Transverse colon (tissue), 4 donors: Measurements from ENCODE around the gene DHRS13. TPM values are rescaled to one million over a fixed set of nuclear protein-coding genes. Genes with fewer than 3 reads are reported as not detected.

Experiments
- DNase-seq: peaks from one replicate; pipeline ENCODE4 v3.0.0-alpha.2; 2019
- H3K27ac ChIP-seq, 4 donors: fragments of 200-600 bp; sonication (generic); 2 replicates each; pipeline ENCODE4 v1.5.1; 2016 to 2018; ENCODE audit warnings: inconsistent platforms in 4 of 4
- H3K27me3 ChIP-seq: fragments of 200-600 bp; sonication (generic); 2 replicates; pipeline ENCODE4 v1.5.1; 2017; ENCODE audit warnings: inconsistent platforms
- H3K36me3 ChIP-seq, 4 donors: fragments of 200-600 bp; sonication (generic); 2 replicates each; pipeline ENCODE4 v1.5.1; 2017 to 2019; ENCODE audit warnings: inconsistent platforms in 4 of 4
- H3K4me1 ChIP-seq, 4 donors: fragments of 200-600 bp; sonication (generic); 2 replicates each; pipeline ENCODE4 v1.5.1; 2017 to 2020; ENCODE audit warnings: inconsistent platforms in 4 of 4
- H3K4me3 ChIP-seq, 4 donors: fragments of 200-600 bp; sonication (generic); 1 replicate in 1 of 4; 2 replicates in 3 of 4; pipeline versions ENCODE4 v1.5.1 to v1.6.1; 2017 to 2019; ENCODE audit warnings: inconsistent platforms in 4 of 4
- H3K9me3 ChIP-seq, 2 donors: fragments of 200-600 bp; sonication (generic); 2 replicates each; pipeline ENCODE4 v1.5.1; 2017 to 2019; ENCODE audit warnings: inconsistent platforms in 2 of 2
- CTCF ChIP-seq, 5 experiments: fragments of 200-600 bp in 3 of 5; fragments of 450-650 bp in 2 of 5; sonication (generic) in 3 of 5; IDR thresholded peaks; 1 replicate in 2 of 5; 2 replicates in 3 of 5; pipeline ENCODE4 v1.5.1; 2016 to 2017; ENCODE audit warnings: antibody characterized with exemption in 5 of 5, inconsistent platforms in 3 of 5, mild to moderate bottlenecking in 2 of 5, moderate library complexity in 1 of 5
- EP300 ChIP-seq: sonication (generic); formaldehyde crosslinking; IDR thresholded peaks from one replicate; pipeline ENCODE4 v1.6.1; 2017; ENCODE audit warnings: antibody characterized with exemption, low read depth
- POLR2A ChIP-seq: fragments of 450-650 bp; IDR thresholded peaks from one replicate; pipeline ENCODE4 v1.6.1; 2016; ENCODE audit warnings: antibody characterized with exemption, mild to moderate bottlenecking, moderate library complexity
- POLR2AphosphoS5 ChIP-seq, 3 donors: sonication (generic); formaldehyde crosslinking; IDR thresholded peaks; one replicate each; pipeline ENCODE4 v1.6.1; 2016; ENCODE audit warnings: antibody characterized with exemption in 3 of 3
- WGBS, 2 donors: methylation state at CpG; one replicate each; pipeline ENCODE4 v1.1.5; 2018; ENCODE audit warnings: low coverage in 1 of 2; 5-methylcytosine and 5-hydroxymethylcytosine counted together
- in situ Hi-C, 4 donors: fragments of 200-750 bp; cut with MboI; loops; one replicate each; pipeline versions ENCODE4 v1.15.0 to v1.15.1; 2017; ENCODE audit warnings: low sequenced_read_pairs in 3 of 4, low pct_ligation_motif_present in 1 of 4, low pct_unique_long_range_greater_than_20kb in 1 of 4
- intact Hi-C: fragments of 100-400 bp; cut with DNase I; formaldehyde crosslinking; loops from one replicate; pipeline ENCODE4 v1.15.1; 2023; ENCODE audit warnings: low total_unique reads
- total RNA-seq, 4 donors: library from RNA; depleted of rRNA; stranded (reverse); fragments of >200 nt; gene quantifications; one replicate each; pipeline ENCODE4 v1.1.0, GENCODE V29; 2016

DHRS13 gene
- total RNA-seq, 4 donors from 2014 or later, result 2.2 to 6.5 (median 6.0) TPM

GRCh38 chr17:28929787-28930186 is 26.9 kb upstream of the DHRS13 start:
- Histone ChIP-seq H3K4me3 (no peak overlapping the region), H3K9me3 (no peaks in the 10 kb centered on the region), H3K27ac (no peak overlapping the region), H3K4me1 (peaks cover 0 to 21% (median 3%) of the 10 kb centered on the region in 4 donors), H3K36me3 (peaks cover 0 to 8% (median 0%) of the 10 kb centered on the region in 4 donors), H3K27me3 (no peaks in the 10 kb centered on the region)
- TF ChIP-seq POLR2AphosphoS5 (IDR thresholded peaks at IDR 0.05) (no peak), POLR2A (no peak), EP300 (no peak), CTCF (IDR thresholded peaks at IDR 0.05) (no peak)
- intact Hi-C loops, result no loop called here
- DNase-seq, result no peak
- WGBS, 2 donors, result 88 to 100% methylated on average over 1 to 2 of the region's 2 CpGs
- in situ Hi-C loops, result no loop called here

GRCh38 chr17:28928061-28928460 is 25.2 kb upstream of the DHRS13 start:
- no peak for TF ChIP-seq POLR2AphosphoS5 (IDR thresholded peaks at IDR 0.05)
- TF ChIP-seq CTCF (IDR thresholded peaks at IDR 0.05), result no peak
- no peak for TF ChIP-seq POLR2A
- TF ChIP-seq EP300, result no peak
- DNase-seq, result no peak
- no peak overlapping the region for H3K27ac ChIP-seq
- peaks cover 0 to 19% (median 7%) of the 10 kb centered on the region in 4 donors for H3K36me3 ChIP-seq
- no peaks in the 10 kb centered on the region for H3K27me3 ChIP-seq
- no peaks in the 10 kb centered on the region for H3K9me3 ChIP-seq
- in situ Hi-C loops, result no loop called here
- intact Hi-C loops, result no loop called here
- H3K4me1 ChIP-seq, result peaks cover 0 to 19% (median 3%) of the 10 kb centered on the region in 4 donors
- no peak overlapping the region for H3K4me3 ChIP-seq
- WGBS, 2 donors, result 80 to 91% methylated on average over 1 to 2 of the region's 2 CpGs

GRCh38 chr17:28926786-28927185 is 23.9 kb upstream of the DHRS13 start:
- in situ Hi-C loops, result no loop called here
- Histone ChIP-seq H3K27me3 (no peaks in the 10 kb centered on the region), H3K36me3 (peaks cover 0 to 27% (median 12%) of the 10 kb centered on the region in 4 donors), H3K27ac (peak overlapping the region; percentile 18 to 67 (median 32)), H3K4me1 (peaks cover 0 to 19% (median 3%) of the 10 kb centered on the region in 4 donors), H3K4me3 (no peak overlapping the region), H3K9me3 (no peaks in the 10 kb centered on the region)
- intact Hi-C loops, result no loop called here
- 98 to 100% methylated on average over 3 to 4 of the region's 4 CpGs for WGBS, 2 donors
- TF ChIP-seq POLR2A (no peak), EP300 (no peak), POLR2AphosphoS5 (IDR thresholded peaks at IDR 0.05) (no peak)
- no peak for DNase-seq

- no peaks in the 10 kb centered on the region for H3K9me3 ChIP-seq
- intact Hi-C loops, result no loop called here
- no peak for DNase-seq
- peaks cover 0 to 19% (median 3%) of the 10 kb centered on the region in 4 donors for H3K4me1 ChIP-seq
- WGBS, 2 donors, result 75 to 76% methylated on average over 2 of the region's 2 CpGs
- in situ Hi-C loops, result no loop called here
- no peak overlapping the region for H3K4me3 ChIP-seq
- H3K27ac ChIP-seq, result peak overlapping the region; percentile 18 to 67 (median 32)
- no peaks in the 10 kb centered on the region for H3K27me3 ChIP-seq
- H3K36me3 ChIP-seq, result peaks cover 0 to 31% (median 14%) of the 10 kb centered on the region in 4 donors
- TF ChIP-seq CTCF (IDR thresholded peaks at IDR 0.05) (no peak), EP300 (no peak), POLR2AphosphoS5 (IDR thresholded peaks at IDR 0.05) (no peak), POLR2A (no peak)
Measured at GRCh38 chr17:28926366-28926765, 23.5 kb upstream of the DHRS13 start.

GRCh38 chr17:28925912-28926365 is 23.1 kb upstream of the DHRS13 start:
- WGBS, 2 donors, result 30 to 85% methylated on average over 2 of the region's 2 CpGs
- no peak for DNase-seq
- Histone ChIP-seq H3K27me3 (no peaks in the 10 kb centered on the region), H3K9me3 (no peaks in the 10 kb centered on the region), H3K4me3 (no peak overlapping the region), H3K4me1 (peaks cover 0 to 19% (median 3%) of the 10 kb centered on the region in 4 donors), H3K36me3 (peaks cover 0 to 35% (median 16%) of the 10 kb centered on the region in 4 donors), H3K27ac (peak overlapping the region; percentile 45 to 67 (median 52))
- TF ChIP-seq EP300 (no peak), POLR2AphosphoS5 (IDR thresholded peaks at IDR 0.05) (no peak), POLR2A (no peak), CTCF (IDR thresholded peaks at IDR 0.05) (no peak)
- in situ Hi-C loops (no loop called here), intact Hi-C loops (no loop called here)
